HG03520 (cell line): Measurements from ENCODE around the gene ARSG.
"Not testable (repeated sequence)": the region's sequence is repeated elsewhere in the genome, so short reads cannot be mapped to it uniquely, and the experiment has no call there.

Experiments used
- ATAC-seq: cut with Tn5 transposase; IDR thresholded peaks from one replicate; pipeline ENCODE4 v1.9.1; 2021; ENCODE audit warnings: mild to moderate bottlenecking, moderate library complexity; ENCODE audit not compliant: unreplicated experiment

ARSG gene

GRCh38 chr17:68327823-68328557 is 36.7 kb downstream of the ARSG start:
- no peak for ATAC-seq

- ATAC-seq: no peak
These were observed 37.4 kb downstream of the ARSG start for GRCh38 chr17:68328676-68329075.

- no peak for ATAC-seq
These were observed 38.0 kb downstream of the ARSG start for GRCh38 chr17:68329331-68329730.

- not testable (repeated sequence) for ATAC-seq
These were observed 40.6 kb downstream of the ARSG start for GRCh38 chr17:68331932-68332331.

- ATAC-seq: no peak
These were observed 43.1 kb downstream of the ARSG start for GRCh38 chr17:68334393-68334792.

GRCh38 chr17:68341482-68341881 is 50.2 kb downstream of the ARSG start:
- ATAC-seq: no peak

GRCh38 chr17:68343976-68344375 is 52.7 kb downstream of the ARSG start:
- ATAC-seq: no peak

- ATAC-seq: no peak
These were observed 53.4 kb downstream of the ARSG start for GRCh38 chr17:68344701-68345136.

GRCh38 chr17:68346448-68346847 is 55.2 kb downstream of the ARSG start:
- peak; percentile 45 for ATAC-seq

GRCh38 chr17:68347380-68347779 is 56.1 kb downstream of the ARSG start:
- no peak for ATAC-seq

GRCh38 chr17:68349157-68349556 is 57.9 kb downstream of the ARSG start:
- ATAC-seq: peak; percentile 75

- no peak for ATAC-seq
These were observed 60.1 kb downstream of the ARSG start for GRCh38 chr17:68351395-68351794.

GRCh38 chr17:68352041-68352440 is 60.7 kb downstream of the ARSG start:
- ATAC-seq: no peak

- ATAC-seq: not testable (repeated sequence)
These were observed 61.4 kb downstream of the ARSG start for GRCh38 chr17:68352671-68353070.

- no peak for ATAC-seq
These were observed 61.8 kb downstream of the ARSG start for GRCh38 chr17:68353111-68353521.

GRCh38 chr17:68354311-68354710 is 63.0 kb downstream of the ARSG start:
- not testable (repeated sequence) for ATAC-seq

GRCh38 chr17:68355108-68355507 is 63.8 kb downstream of the ARSG start:
- not testable (repeated sequence) for ATAC-seq

GRCh38 chr17:68356520-68356919 is 65.2 kb downstream of the ARSG start:
- no peak for ATAC-seq

- ATAC-seq: no peak
These were observed 65.7 kb downstream of the ARSG start for GRCh38 chr17:68356949-68357455.

GRCh38 chr17:68357886-68358285 is 66.6 kb downstream of the ARSG start:
- no peak for ATAC-seq

GRCh38 chr17:68359791-68360535 is 68.7 kb downstream of the ARSG start:
- no peak for ATAC-seq

GRCh38 chr17:68365469-68365868 is 74.2 kb downstream of the ARSG start:
- ATAC-seq: no peak
